Trophoblast cell (in vitro differentiated cells and primary cell): ENCODE data around the gene MEX3B.
A peak's percentile ranks its signal among the peaks of the same experiment; 100 is the strongest.

Experiments
- DNase-seq, 2 donors: peaks; one replicate each; pipeline ENCODE4 v3.0.0-alpha.2; 2016
- H2AFZ ChIP-seq: 2 replicates; pipeline ENCODE4 v1.6.1; 2013; ENCODE audit warnings: low read length, moderate library complexity, mild to moderate bottlenecking; ENCODE audit not compliant: insufficient read depth, poor library complexity
- H2AK5ac ChIP-seq: 2 replicates; pipeline ENCODE4 v1.6.1; 2013; ENCODE audit warnings: mild to moderate bottlenecking, low read length
- H2BK120ac ChIP-seq: 2 replicates; pipeline ENCODE4 v1.6.1; 2013; ENCODE audit warnings: low read length, mild to moderate bottlenecking, moderate library complexity; ENCODE audit not compliant: insufficient read depth, poor library complexity
- H2BK12ac ChIP-seq: 2 replicates; pipeline ENCODE4 v1.6.1; 2013; ENCODE audit warnings: mild to moderate bottlenecking, low read length, moderate library complexity
- H2BK5ac ChIP-seq: 2 replicates; pipeline ENCODE4 v1.6.1; 2013; ENCODE audit warnings: low read length, low read depth, moderate library complexity, mild to moderate bottlenecking; ENCODE audit not compliant: poor library complexity
- H3K14ac ChIP-seq: 2 replicates; pipeline ENCODE4 v1.6.1; 2013; ENCODE audit warnings: mild to moderate bottlenecking, low read length
- H3K18ac ChIP-seq: 2 replicates; pipeline ENCODE4 v1.6.1; 2013; ENCODE audit warnings: mild to moderate bottlenecking, low read length
- H3K23ac ChIP-seq: 2 replicates; pipeline ENCODE4 v1.6.1; 2013; ENCODE audit warnings: low read length
- H3K27ac ChIP-seq: 2 replicates; pipeline ENCODE4 v1.5.1; 2013; ENCODE audit warnings: low read depth, mild to moderate bottlenecking, inconsistent platforms, low read length, moderate library complexity
- H3K27me3 ChIP-seq: 2 replicates; pipeline ENCODE4 v1.6.1; 2013; ENCODE audit warnings: inconsistent platforms, mild to moderate bottlenecking, low read length, moderate library complexity; ENCODE audit not compliant: insufficient read depth
- H3K36me3 ChIP-seq, 2 experiments: 1 replicate in 1 of 2; 2 replicates in 1 of 2; pipeline ENCODE4 v1.6.1; 2013; ENCODE audit warnings: low read length in 2 of 2, mild to moderate bottlenecking in 2 of 2, moderate library complexity in 1 of 2; ENCODE audit not compliant: insufficient read depth in 2 of 2, control insufficient read depth in 1 of 2
- H3K4ac ChIP-seq: 2 replicates; pipeline ENCODE4 v1.6.1; 2013; ENCODE audit warnings: low read depth, mild to moderate bottlenecking, low read length, moderate library complexity
- H3K4me1 ChIP-seq, 2 experiments: 1 replicate in 1 of 2; 2 replicates in 1 of 2; pipeline ENCODE4 v1.6.1; 2013; ENCODE audit warnings: low read length in 2 of 2, mild to moderate bottlenecking in 2 of 2, moderate library complexity in 1 of 2; ENCODE audit not compliant: insufficient read depth in 2 of 2, control insufficient read depth in 1 of 2
- H3K4me2 ChIP-seq: 2 replicates; pipeline ENCODE4 v1.6.1; 2013; ENCODE audit warnings: inconsistent platforms, mild to moderate bottlenecking, low read length, moderate library complexity
- H3K4me3 ChIP-seq: 2 replicates; pipeline ENCODE4 v1.5.1; 2013; ENCODE audit warnings: mild to moderate bottlenecking, low read depth, low read length, inconsistent platforms
- H3K79me1 ChIP-seq: one replicate; pipeline ENCODE4 v1.6.1; 2013; ENCODE audit warnings: low read length
- H3K79me2 ChIP-seq: 2 replicates; pipeline ENCODE4 v1.6.1; 2013; ENCODE audit warnings: low read length, mild to moderate bottlenecking; ENCODE audit not compliant: control insufficient read depth, insufficient read depth, poor library complexity
- H3K9ac ChIP-seq: 2 replicates; pipeline ENCODE4 v1.6.1; 2013; ENCODE audit warnings: mild to moderate bottlenecking, low read length
- H3K9me3 ChIP-seq: 2 replicates; pipeline ENCODE4 v1.6.1; 2013; ENCODE audit warnings: low read depth, mild to moderate bottlenecking, control low read depth, inconsistent platforms, low read length; ENCODE audit not compliant: insufficient read depth
- H4K12ac ChIP-seq: 2 replicates; pipeline ENCODE4 v1.6.1; 2013; ENCODE audit warnings: low read depth, mild to moderate bottlenecking, low read length, moderate library complexity
- H4K8ac ChIP-seq: 2 replicates; pipeline ENCODE4 v1.6.1; 2013; ENCODE audit warnings: low read depth, mild to moderate bottlenecking, low read length, moderate library complexity
- H4K91ac ChIP-seq: one replicate; pipeline ENCODE4 v1.6.1; 2013; ENCODE audit warnings: low read depth, mild to moderate bottlenecking, low read length, moderate library complexity
- WGBS: extraction: QIAGEN DNeasy Blood & Tissue Kit; methylation state at CpG from one replicate; pipeline ENCODE4 v1.1.7; 2013; ENCODE audit warnings: missing lambda C conversion rate; ENCODE audit not compliant: insufficient read length, insufficient coverage; ENCODE audit errors: extremely low coverage; 5-methylcytosine and 5-hydroxymethylcytosine counted together

The MEX3B gene

GRCh38 chr15:82047453-82048400 is 1.9 kb upstream of the MEX3B start:
- Histone ChIP-seq H3K27ac (no peak overlapping the region), H3K79me1 (peaks cover 11% of the 10 kb centered on the region), H3K9ac (no peak overlapping the region), H3K18ac (no peak overlapping the region), H3K9me3 (peaks cover 11% of the 10 kb centered on the region), H2AFZ (peak overlapping the region; percentile 66), H3K23ac (no peak overlapping the region), H4K12ac (no peak overlapping the region), H2BK12ac (no peak overlapping the region), H3K27me3 (peaks cover 27% of the 10 kb centered on the region), H3K4me1 (peaks cover 7 to 13% of the 10 kb centered on the region in 2 experiments), H2BK120ac (no peak overlapping the region), H4K91ac (peak overlapping the region; percentile 30), H3K4me2 (peak overlapping the region; percentile 74), H2AK5ac (no peak overlapping the region), H3K14ac (peak overlapping the region; percentile 24), H2BK5ac (no peak overlapping the region), H4K8ac (peak overlapping the region; percentile 63), H3K4ac (no peak overlapping the region), H3K4me3 (peak overlapping the region; percentile 77), H3K79me2 (peaks cover 3% of the 10 kb centered on the region), H3K36me3 (peaks cover 10% of the 10 kb centered on the region in 2 experiments)
- peak; percentile 32 to 44 for DNase-seq
- WGBS, result no CpG with 5 or more reads among the region's 56 CpGs

DNA sequence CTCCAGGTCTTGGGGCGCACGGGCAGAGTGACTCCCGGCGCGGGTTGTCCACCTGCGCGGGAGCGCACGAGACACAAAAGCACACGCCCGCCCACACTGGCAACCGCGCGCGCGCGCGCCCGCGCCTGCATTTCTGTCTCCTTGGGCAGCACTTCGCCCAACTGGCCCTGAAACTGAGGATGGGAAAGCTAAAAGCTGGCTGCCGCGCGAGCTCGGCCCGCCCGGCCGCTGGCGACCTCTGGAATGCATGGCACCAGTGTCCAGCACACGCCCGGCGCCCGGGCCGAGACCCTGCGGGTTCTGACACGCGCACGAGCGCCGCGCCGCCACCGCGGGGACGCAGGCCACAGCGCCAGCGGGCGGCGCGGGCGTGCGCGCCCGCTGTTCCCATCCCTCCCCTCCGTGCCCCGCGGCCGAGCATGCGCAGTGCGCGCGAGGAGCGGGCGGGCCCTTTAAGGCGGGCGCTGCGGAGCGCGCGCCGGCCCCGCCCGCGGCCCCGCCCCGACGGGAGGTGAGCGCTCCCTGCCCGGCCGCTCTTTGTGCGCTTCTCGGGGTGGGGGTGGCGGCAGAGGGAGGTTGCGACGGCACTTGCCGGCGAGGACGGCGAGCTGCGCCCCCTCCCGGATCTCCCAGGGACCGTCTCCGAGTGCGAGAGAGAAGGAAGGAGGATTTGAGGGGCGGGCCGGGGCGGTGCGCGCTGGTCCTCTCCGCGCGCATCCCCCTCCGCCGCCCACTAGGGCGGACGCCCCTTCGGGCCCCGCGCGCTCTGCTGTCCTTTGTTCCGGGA is 1.0 kb upstream of the MEX3B start:
- Histone ChIP-seq H3K23ac (no peak overlapping the region), H3K4me3 (peak overlapping the region; percentile 77), H2BK12ac (peak overlapping the region; percentile 1), H4K12ac (peak overlapping the region; percentile 84), H4K91ac (peak overlapping the region; percentile 74), H2BK120ac (peak overlapping the region; percentile 29), H2BK5ac (peak overlapping the region; percentile 68), H3K9me3 (peaks cover 11% of the 10 kb centered on the region), H3K4me2 (peak overlapping the region; percentile 82), H3K4ac (no peak overlapping the region), H3K4me1 (peaks cover 7 to 13% of the 10 kb centered on the region in 2 experiments), H3K79me1 (peaks cover 11% of the 10 kb centered on the region), H3K14ac (peak overlapping the region; percentile 18), H3K18ac (peak overlapping the region; percentile 80), H4K8ac (peak overlapping the region; percentile 63), H3K36me3 (peaks cover 10% of the 10 kb centered on the region in 2 experiments), H2AK5ac (no peak overlapping the region), H3K27me3 (peaks cover 27% of the 10 kb centered on the region), H3K27ac (peak overlapping the region; percentile 50), H3K9ac (peak overlapping the region; percentile 89), H3K79me2 (peaks cover 3% of the 10 kb centered on the region), H2AFZ (peak overlapping the region; percentile 79)
- WGBS, result no CpG with 5 or more reads among the region's 111 CpGs
- peak; percentile 95 to 99 for DNase-seq

DNA sequence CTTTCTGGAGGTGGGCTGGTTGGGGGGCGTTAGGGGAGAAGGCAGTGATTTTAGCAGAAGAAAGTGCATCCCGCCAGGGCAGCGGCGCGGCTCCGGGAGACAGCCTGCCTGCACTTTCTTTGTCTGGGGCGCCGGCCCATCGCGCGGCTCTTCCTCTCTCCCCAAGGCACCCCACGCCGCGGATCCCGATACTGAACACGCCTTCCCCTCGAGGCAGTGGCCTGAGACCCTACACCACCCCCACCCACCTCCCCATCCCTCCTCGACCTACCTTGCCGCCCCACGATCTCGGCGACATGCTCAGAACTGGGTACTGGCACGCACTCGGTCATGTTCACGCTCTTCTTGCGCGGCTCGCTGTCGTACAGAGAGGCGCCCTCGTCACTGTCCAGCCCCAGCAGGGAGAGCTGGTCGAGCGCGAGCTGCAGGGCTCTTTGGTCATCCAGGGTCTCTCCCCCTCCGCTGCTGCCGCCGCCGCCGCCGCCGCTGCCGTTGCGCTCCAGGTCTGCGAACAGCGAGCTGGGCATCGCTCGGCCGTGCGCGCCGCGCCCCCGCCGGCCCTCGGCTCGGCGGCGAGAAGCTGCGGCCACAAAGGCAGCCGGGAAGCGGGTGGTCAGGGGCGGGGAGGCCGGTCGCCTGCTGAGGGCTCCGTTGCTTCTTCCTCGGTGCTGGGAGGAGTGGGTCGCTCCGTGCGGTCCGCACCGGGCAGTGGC is 483 bp downstream of the MEX3B start:
- Histone ChIP-seq H3K27me3 (peaks cover 27% of the 10 kb centered on the region), H2AK5ac (no peak overlapping the region), H3K4me3 (peak overlapping the region; percentile 82), H3K4me2 (peak overlapping the region; percentile 82), H2BK120ac (peak overlapping the region; percentile 28), H3K23ac (no peak overlapping the region), H3K4ac (peak overlapping the region; percentile 35), H2BK5ac (peak overlapping the region; percentile 43), H3K36me3 (peaks cover 10% of the 10 kb centered on the region in 2 experiments), H3K18ac (peak overlapping the region; percentile 6), H2BK12ac (no peak overlapping the region), H4K8ac (peak overlapping the region; percentile 47), H4K12ac (no peak overlapping the region), H3K79me1 (peaks cover 11% of the 10 kb centered on the region), H3K79me2 (peaks cover 3% of the 10 kb centered on the region), H3K4me1 (peaks cover 7 to 13% of the 10 kb centered on the region in 2 experiments), H3K9me3 (peaks cover 9% of the 10 kb centered on the region), H2AFZ (peak overlapping the region; percentile 12), H3K27ac (peak overlapping the region; percentile 20), H3K9ac (peak overlapping the region; percentile 70), H4K91ac (peak overlapping the region; percentile 20), H3K14ac (peak overlapping the region; percentile 67)
- DNase-seq, result peak; percentile 52 to 66
- no CpG with 5 or more reads among the region's 71 CpGs for WGBS
